OCI-LY1 (cell line): Measurements from ENCODE around the gene GPR176.
A peak's percentile ranks its signal among the peaks of the same experiment; 100 is the strongest.

Experiments
- H2AFZ ChIP-seq: fragments of 200-600 bp; sonication (generic), shearing (Covaris generic); 2 replicates; pipeline ENCODE4 v1.6.0; 2014; ENCODE audit warnings: antibody characterized with exemption, mild to moderate bottlenecking, low read length
- H3F3A ChIP-seq: fragments of 200-600 bp; sonication (generic), shearing (Covaris generic); 2 replicates; pipeline ENCODE4 v1.6.0; 2014; ENCODE audit warnings: mild to moderate bottlenecking, antibody characterized with exemption, low read length, moderate library complexity; ENCODE audit not compliant: insufficient read depth
- H3K27ac ChIP-seq: fragments of 200-600 bp; sonication (generic); 2 replicates; pipeline ENCODE4 v1.5.1; 2014; ENCODE audit warnings: low read length, mixed run types, mild to moderate bottlenecking, low read depth; ENCODE audit not compliant: poor library complexity, severe bottlenecking
- H3K27me3 ChIP-seq: fragments of 200-600 bp; sonication (generic); 2 replicates; pipeline ENCODE4 v1.6.0; 2014; ENCODE audit warnings: antibody characterized with exemption, mild to moderate bottlenecking, low read length, moderate library complexity; ENCODE audit not compliant: insufficient read depth
- H3K36me3 ChIP-seq: fragments of 200-600 bp; sonication (generic); 2 replicates; pipeline ENCODE4 v1.6.1; 2014; ENCODE audit warnings: mild to moderate bottlenecking, antibody characterized with exemption, low read length, moderate library complexity, mixed read lengths; ENCODE audit not compliant: insufficient read depth
- H3K4me1 ChIP-seq: fragments of 200-600 bp; sonication (generic); 2 replicates; pipeline ENCODE4 v1.5.1; 2014; ENCODE audit warnings: mild to moderate bottlenecking, low read length, moderate library complexity; ENCODE audit not compliant: insufficient read depth, severe bottlenecking
- H3K4me2 ChIP-seq: fragments of 200-600 bp; sonication (generic), shearing (Covaris generic); 2 replicates; pipeline ENCODE4 v1.6.1; 2014; ENCODE audit warnings: low read length
- H3K4me3 ChIP-seq: fragments of 200-600 bp; sonication (generic); 2 replicates; pipeline ENCODE4 v1.5.1; 2014; ENCODE audit warnings: low read length, low read depth, mild to moderate bottlenecking, mixed read lengths; ENCODE audit not compliant: poor library complexity, severe bottlenecking
- H3K79me2 ChIP-seq: fragments of 200-600 bp; shearing (Covaris generic); 2 replicates; pipeline ENCODE4 v1.6.1; 2016; ENCODE audit warnings: mixed run types, low read length, mixed read lengths; ENCODE audit not compliant: insufficient read depth
- H3K9ac ChIP-seq: fragments of 200-600 bp; sonication (generic), shearing (Covaris generic); 2 replicates; pipeline ENCODE4 v1.6.1; 2014; ENCODE audit warnings: mild to moderate bottlenecking, low read length, mixed read lengths
- H3K9me2 ChIP-seq: fragments of 200-600 bp; sonication (generic), shearing (Covaris generic); 2 replicates; pipeline ENCODE4 v1.6.1; 2014; ENCODE audit warnings: low read depth, mild to moderate bottlenecking, low read length, mixed read lengths
- H3K9me3 ChIP-seq: fragments of 200-600 bp; shearing (Covaris generic); 2 replicates; pipeline ENCODE4 v1.6.1; 2014; ENCODE audit warnings: low read length, mixed read lengths
- H4K20me1 ChIP-seq: fragments of 200-600 bp; sonication (generic), shearing (Covaris generic); 2 replicates; pipeline ENCODE4 v1.6.0; 2016; ENCODE audit warnings: mild to moderate bottlenecking, low read length; ENCODE audit not compliant: insufficient read depth
- EZH2 ChIP-seq: fragments of 200-600 bp; sonication (generic), shearing (Covaris generic); IDR thresholded peaks from 2 replicates; pipeline ENCODE4 v1.8.0; 2017; ENCODE audit warnings: borderline replicate concordance, mixed run types, mild to moderate bottlenecking, antibody characterized with exemption, low read length, moderate library complexity, mixed read lengths
- TF ChIP-seq, protein P1 (sequence below): fragments of 200-600 bp; sonication (generic), shearing (Covaris generic); IDR thresholded peaks from 2 replicates; pipeline ENCODE4 v1.5.1; 2017; ENCODE audit warnings: mild to moderate bottlenecking, antibody characterized with exemption, low read length, moderate library complexity, mixed read lengths

The GPR176 gene, protein sequence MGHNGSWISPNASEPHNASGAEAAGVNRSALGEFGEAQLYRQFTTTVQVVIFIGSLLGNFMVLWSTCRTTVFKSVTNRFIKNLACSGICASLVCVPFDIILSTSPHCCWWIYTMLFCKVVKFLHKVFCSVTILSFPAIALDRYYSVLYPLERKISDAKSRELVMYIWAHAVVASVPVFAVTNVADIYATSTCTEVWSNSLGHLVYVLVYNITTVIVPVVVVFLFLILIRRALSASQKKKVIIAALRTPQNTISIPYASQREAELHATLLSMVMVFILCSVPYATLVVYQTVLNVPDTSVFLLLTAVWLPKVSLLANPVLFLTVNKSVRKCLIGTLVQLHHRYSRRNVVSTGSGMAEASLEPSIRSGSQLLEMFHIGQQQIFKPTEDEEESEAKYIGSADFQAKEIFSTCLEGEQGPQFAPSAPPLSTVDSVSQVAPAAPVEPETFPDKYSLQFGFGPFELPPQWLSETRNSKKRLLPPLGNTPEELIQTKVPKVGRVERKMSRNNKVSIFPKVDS

DNA sequence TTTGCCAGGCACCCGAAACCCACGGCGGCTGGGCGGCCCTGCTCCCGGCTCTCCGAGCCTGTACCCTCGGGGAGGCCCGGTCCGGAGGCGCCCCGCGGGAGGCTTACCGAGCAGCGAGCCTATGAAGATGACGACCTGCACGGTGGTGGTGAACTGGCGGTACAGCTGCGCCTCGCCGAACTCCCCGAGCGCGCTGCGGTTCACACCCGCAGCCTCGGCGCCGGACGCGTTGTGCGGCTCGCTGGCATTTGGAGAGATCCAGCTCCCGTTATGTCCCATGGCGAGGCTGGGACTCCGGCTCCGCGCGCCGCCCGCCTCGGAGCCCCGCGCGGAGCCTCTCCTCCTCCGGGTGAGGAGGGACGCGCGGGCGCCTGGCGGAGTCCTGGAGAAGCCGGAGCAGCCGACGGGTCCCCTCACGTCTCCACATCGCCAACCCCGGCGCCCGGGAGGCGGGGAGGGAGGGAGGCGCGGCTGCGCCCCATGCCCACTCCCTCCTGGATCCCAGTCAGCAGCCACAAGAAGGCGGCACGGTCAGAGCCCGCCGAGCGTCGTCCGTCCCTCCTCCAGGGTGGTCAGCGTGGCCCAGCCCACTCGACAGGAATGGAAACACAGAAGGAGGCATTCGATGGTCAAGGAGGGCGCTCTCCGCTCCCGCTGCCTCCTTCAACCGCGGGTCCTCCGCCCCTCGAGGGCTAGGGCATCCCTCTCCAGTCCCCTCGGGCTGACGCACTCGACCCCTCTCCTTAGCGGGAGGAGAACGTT lies at the start of gene GPR176:
GPR176 (minus strand) TSS at position 519 of the 762 bp plus-strand sequence; CDS start at position 279, 240 bp downstream.
- Histone ChIP-seq H3K9ac (peak within 1 kb of the TSS; percentile 64), H3F3A (no peaks in the 10 kb centered on the region)

DNA sequence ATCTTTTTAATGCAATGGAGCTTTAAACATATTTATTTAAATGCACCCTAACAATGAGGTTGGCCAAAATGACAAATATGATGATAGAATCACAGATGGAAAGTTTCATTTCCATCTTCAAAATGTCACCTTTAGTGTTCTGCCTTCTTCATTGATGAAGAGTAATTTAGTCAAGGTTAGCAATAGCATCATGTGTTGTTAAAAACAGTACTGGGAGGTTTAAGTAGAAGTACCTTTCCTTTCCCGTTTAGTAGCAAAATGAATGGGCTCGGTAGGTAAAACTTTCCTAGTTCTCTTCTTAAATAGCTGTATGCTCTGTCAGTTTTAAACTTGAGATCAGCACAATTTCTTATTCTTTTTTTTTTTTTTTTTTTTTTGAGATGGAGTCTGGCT lies 48.9 kb upstream of the GPR176 start:
- Histone ChIP-seq H3K4me2 (no peak overlapping the region), H3K27ac (peak overlapping the region; percentile 78), H3K9me3 (no peaks in the 10 kb centered on the region), H3K27me3 (no peaks in the 10 kb centered on the region), H3K4me1 (peaks cover 28% of the 10 kb centered on the region), H3F3A (no peaks in the 10 kb centered on the region), H4K20me1 (no peaks in the 10 kb centered on the region), H3K9me2 (no peaks in the 10 kb centered on the region), H3K9ac (no peak overlapping the region), H3K79me2 (no peaks in the 10 kb centered on the region; the same call in 1 of the 2 replicates), H3K36me3 (peaks cover 57% of the 10 kb centered on the region), H3K4me3 (no peak overlapping the region), H2AFZ (no peak overlapping the region)
- no peak for TF ChIP-seq EZH2
- TF ChIP-seq, protein P1, sequence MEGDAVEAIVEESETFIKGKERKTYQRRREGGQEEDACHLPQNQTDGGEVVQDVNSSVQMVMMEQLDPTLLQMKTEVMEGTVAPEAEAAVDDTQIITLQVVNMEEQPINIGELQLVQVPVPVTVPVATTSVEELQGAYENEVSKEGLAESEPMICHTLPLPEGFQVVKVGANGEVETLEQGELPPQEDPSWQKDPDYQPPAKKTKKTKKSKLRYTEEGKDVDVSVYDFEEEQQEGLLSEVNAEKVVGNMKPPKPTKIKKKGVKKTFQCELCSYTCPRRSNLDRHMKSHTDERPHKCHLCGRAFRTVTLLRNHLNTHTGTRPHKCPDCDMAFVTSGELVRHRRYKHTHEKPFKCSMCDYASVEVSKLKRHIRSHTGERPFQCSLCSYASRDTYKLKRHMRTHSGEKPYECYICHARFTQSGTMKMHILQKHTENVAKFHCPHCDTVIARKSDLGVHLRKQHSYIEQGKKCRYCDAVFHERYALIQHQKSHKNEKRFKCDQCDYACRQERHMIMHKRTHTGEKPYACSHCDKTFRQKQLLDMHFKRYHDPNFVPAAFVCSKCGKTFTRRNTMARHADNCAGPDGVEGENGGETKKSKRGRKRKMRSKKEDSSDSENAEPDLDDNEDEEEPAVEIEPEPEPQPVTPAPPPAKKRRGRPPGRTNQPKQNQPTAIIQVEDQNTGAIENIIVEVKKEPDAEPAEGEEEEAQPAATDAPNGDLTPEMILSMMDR, result no peak

More for the DNA sequence above, at the start of gene GPR176:
- Histone ChIP-seq H3K36me3 (no peaks in the 10 kb centered on the region), H3K27me3 (no peaks in the 10 kb centered on the region), H3K9me3 (no peaks in the 10 kb centered on the region), H3K4me1 (peaks cover 30% of the 10 kb centered on the region), H3K9me2 (no peaks in the 10 kb centered on the region), H3K27ac (no peak within 1 kb of the TSS), H2AFZ (peak within 1 kb of the TSS; percentile 65), H4K20me1 (no peaks in the 10 kb centered on the region), H3K4me3 (peak within 1 kb of the TSS; percentile 65), H3K79me2 (no peaks in the 10 kb centered on the region), H3K4me2 (peak within 1 kb of the TSS; percentile 76)
- TF ChIP-seq, protein P1, result no peak
- TF ChIP-seq EZH2, result no peak

DNA sequence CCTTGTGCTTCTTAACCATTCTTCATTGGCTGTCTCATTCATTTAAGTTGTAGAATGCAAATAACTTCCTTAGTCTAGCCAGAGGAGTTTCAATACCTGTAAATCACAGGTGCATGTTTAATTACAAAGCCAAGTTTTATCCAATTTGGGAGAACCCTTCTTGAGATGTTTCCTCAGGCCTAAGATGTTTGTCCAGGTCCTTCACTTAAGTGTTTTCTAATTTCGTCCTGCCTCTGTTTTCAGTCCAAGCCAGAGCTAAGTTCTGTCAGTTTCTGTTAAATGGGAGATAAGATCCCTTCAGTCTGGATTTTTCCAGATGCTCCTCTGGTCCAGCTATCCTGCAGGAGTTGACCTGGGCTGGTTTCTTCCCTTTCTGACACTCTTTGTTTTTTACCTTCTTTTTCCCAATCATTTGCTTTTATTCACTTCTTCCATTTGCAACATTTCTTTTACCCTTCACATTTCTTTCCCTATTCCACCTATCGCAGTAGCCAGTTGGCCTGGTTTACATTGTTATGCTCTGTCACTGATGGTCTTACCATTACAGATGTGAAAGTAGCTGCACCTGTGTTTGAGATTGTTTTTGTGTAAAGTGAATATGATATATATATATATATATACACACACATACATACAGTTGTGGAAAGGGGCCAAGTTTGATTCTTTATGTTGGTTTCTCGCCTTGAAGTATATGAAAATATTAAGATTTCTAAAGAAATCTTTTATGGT lies 48.4 kb upstream of the GPR176 start:
- peaks cover 28% of the 10 kb centered on the region for H3K4me1 ChIP-seq
- H3K4me2 ChIP-seq, result peak overlapping the region; percentile 11; the same call in 1 of the 2 replicates
- no peaks in the 10 kb centered on the region for H3K27me3 ChIP-seq
- no peaks in the 10 kb centered on the region for H3K9me2 ChIP-seq
- no peak overlapping the region for H2AFZ ChIP-seq
- H3K79me2 ChIP-seq, result no peaks in the 10 kb centered on the region; the same call in 1 of the 2 replicates
- peak overlapping the region; percentile 78 for H3K27ac ChIP-seq
- no peak overlapping the region for H3K9ac ChIP-seq
- H3F3A ChIP-seq, result no peaks in the 10 kb centered on the region
- TF ChIP-seq, protein P1, result no peak
- no peak for TF ChIP-seq EZH2
- H3K9me3 ChIP-seq, result no peaks in the 10 kb centered on the region
- H3K4me3 ChIP-seq, result no peak overlapping the region
- peaks cover 51% of the 10 kb centered on the region for H3K36me3 ChIP-seq
- no peaks in the 10 kb centered on the region for H4K20me1 ChIP-seq
